Stimulated activated CD8-positive, alpha-beta memory T cell treated with anti-CD3 and anti-CD28 coated beads, Interleukin-4, amount 100 ng/mL, for 4 hours (primary cell): Measurements from ENCODE around the gene PLEKHG7.
"Not testable (repeated sequence)": the region's sequence is repeated elsewhere in the genome, so short reads cannot be mapped to it uniquely, and the experiment has no call there.

ENCODE experiments used
- DNase-seq, 2 donors: peaks; one replicate each; pipeline ENCODE4 v3.0.0-alpha.2; 2020; ENCODE audit warnings: low read depth in 2 of 2, low spot score in 1 of 2

Gene PLEKHG7

GRCh38 chr12:92747151-92747550 is 44.4 kb downstream of the PLEKHG7 start:
- no peak for DNase-seq

GRCh38 chr12:92749691-92750090 is 46.9 kb downstream of the PLEKHG7 start:
- DNase-seq: not testable (repeated sequence)

GRCh38 chr12:92753976-92754885 is 51.4 kb downstream of the PLEKHG7 start:
- DNase-seq: no peak

GRCh38 chr12:92756898-92757596 is 54.3 kb downstream of the PLEKHG7 start:
- DNase-seq: no peak

- DNase-seq: no peak
Observed at GRCh38 chr12:92757597-92758121, 54.9 kb downstream of the PLEKHG7 start.

GRCh38 chr12:92759634-92760268 is 57.0 kb downstream of the PLEKHG7 start:
- DNase-seq: no peak

GRCh38 chr12:92762773-92763172 is 60.0 kb downstream of the PLEKHG7 start:
- no peak for DNase-seq

- DNase-seq: no peak
Observed at GRCh38 chr12:92764831-92765230, 62.0 kb downstream of the PLEKHG7 start.

- no peak for DNase-seq
Observed at GRCh38 chr12:92765871-92766270, 63.1 kb downstream of the PLEKHG7 start.

GRCh38 chr12:92769124-92769901 is 66.5 kb downstream of the PLEKHG7 start:
- no peak for DNase-seq

- DNase-seq: no peak
Observed at GRCh38 chr12:92771001-92771400, 68.2 kb downstream of the PLEKHG7 start.

- no peak for DNase-seq
Observed at GRCh38 chr12:92775416-92775815, 72.6 kb downstream of the PLEKHG7 start.

GRCh38 chr12:92778525-92778924 is 75.7 kb downstream of the PLEKHG7 start:
- DNase-seq: no peak

- DNase-seq: no peak
Observed at GRCh38 chr12:92779902-92780301, 77.1 kb downstream of the PLEKHG7 start.

- no peak for DNase-seq
Observed at GRCh38 chr12:92784356-92784755, 81.6 kb downstream of the PLEKHG7 start.

- no peak for DNase-seq
Observed at GRCh38 chr12:92784797-92785562, 82.2 kb downstream of the PLEKHG7 start.

GRCh38 chr12:92785563-92785950 is 82.8 kb downstream of the PLEKHG7 start:
- DNase-seq: no peak

GRCh38 chr12:92786045-92786444 is 83.3 kb downstream of the PLEKHG7 start:
- no peak for DNase-seq

GRCh38 chr12:92794356-92794755 is 91.6 kb downstream of the PLEKHG7 start:
- DNase-seq: not testable (repeated sequence)

GRCh38 chr12:92794814-92795213 is 92.0 kb downstream of the PLEKHG7 start:
- DNase-seq: no peak
